Colon (tissue), 2 donors: ENCODE measurements around the gene ZNF180.
"Not testable (repeated sequence)": the region's sequence is repeated elsewhere in the genome, so short reads cannot be mapped to it uniquely, and the experiment has no call there.

Experiments
- FAIRE-seq: peaks from 2 replicates; lab custom pipeline; 2012; peaks lifted over from hg19 to GRCh38; lab: Jason Lieb, UNC
- donor health status: control.
- donor health status: control.

The ZNF180 gene

DNA sequence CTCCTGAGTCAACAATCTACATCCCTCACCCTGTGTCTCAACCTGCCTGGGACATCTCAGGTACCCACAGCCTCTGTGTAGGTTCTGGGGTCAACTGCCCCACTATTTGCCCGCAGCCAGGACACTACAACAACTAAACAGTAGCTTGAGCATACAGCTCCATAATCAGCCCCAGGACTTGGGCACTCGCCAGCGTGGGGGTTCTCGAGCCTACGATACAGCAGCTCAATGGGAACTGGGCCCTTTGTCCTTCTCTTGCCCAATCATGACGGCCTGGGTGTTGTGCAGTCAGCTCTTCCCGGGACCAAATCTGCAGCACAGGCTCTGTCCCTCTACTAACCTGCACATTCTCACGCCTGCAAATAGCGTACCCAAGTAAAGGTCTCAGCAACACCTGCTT, 1.3 kb downstream of the ZNF180 start:
- no peak for FAIRE-seq

DNA sequence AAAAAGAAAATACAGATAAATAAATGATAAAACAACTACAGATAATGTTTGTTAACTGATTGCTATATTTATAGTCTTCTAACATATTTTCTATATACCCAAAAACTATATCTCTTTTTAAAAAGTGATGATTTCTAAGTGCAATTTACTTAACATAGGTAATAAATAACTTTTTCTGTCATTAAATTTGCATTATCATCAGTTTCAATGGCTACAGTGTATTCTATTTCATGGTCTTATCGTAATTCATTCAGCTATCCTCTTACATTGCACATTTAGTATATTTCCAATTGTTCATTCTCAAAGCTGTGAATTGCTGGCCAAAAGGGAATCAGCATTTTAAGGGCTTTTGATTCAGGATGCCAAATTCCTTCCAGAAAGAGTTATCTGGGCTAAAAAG, 3.6 kb downstream of the ZNF180 start:
- no peak for FAIRE-seq

DNA sequence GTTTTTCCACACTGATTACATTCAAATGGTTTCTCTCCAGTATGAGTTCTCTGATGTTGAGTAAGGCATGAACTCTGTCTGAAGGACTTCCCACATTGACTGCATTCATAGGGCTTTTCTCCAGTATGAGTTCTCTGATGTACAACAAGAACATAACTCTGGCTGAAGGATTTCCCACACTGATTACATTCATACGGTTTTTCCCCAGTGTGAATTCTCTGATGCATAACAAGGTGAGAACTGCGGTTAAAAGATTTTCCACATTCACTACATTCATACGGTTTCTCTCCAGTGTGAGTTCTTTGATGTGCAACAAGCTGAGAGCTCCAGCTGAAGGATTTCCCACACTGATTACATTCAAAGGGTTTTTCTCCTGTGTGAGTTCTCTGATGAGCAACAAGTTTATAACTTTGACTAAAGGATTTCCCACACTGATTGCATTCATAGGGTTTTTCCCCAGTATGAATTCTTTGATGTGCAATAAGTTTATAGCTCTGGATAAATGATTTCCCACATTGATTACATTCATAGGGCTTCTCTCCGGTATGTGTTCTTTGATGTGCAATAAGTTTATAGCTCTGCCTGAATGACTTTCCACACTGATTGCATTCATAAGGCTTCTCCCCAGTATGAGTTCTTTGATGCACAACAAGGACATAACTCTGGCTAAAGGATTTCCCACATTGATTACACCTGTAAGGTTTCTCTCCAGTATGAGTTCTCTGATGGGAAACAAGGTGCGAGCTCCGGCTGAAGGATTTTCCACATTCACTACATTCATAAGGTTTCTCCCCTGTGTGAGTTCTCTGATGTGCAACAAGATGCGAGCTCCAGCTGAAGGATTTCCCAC, 23.5 kb downstream of the ZNF180 start:
- FAIRE-seq, result no peak

DNA sequence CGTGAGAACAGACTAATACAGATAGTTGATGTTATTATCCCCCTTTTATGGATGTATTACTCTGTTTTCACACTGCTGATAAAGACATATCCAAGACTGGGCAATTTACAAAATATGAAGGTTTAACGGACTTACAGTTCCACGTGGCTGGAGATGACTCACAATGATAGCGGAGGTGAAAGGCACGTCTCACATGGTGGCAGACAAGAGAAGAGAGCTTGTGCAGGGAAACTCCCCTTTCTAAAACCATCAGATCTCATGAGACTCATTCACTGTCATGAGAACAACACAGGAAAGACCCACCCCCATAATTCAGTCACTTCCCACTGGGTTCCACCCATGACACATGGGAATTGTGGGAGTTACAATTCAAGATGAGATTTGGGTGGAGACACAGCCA, 31.6 kb downstream of the ZNF180 start:
- FAIRE-seq, result not testable (repeated sequence)

DNA sequence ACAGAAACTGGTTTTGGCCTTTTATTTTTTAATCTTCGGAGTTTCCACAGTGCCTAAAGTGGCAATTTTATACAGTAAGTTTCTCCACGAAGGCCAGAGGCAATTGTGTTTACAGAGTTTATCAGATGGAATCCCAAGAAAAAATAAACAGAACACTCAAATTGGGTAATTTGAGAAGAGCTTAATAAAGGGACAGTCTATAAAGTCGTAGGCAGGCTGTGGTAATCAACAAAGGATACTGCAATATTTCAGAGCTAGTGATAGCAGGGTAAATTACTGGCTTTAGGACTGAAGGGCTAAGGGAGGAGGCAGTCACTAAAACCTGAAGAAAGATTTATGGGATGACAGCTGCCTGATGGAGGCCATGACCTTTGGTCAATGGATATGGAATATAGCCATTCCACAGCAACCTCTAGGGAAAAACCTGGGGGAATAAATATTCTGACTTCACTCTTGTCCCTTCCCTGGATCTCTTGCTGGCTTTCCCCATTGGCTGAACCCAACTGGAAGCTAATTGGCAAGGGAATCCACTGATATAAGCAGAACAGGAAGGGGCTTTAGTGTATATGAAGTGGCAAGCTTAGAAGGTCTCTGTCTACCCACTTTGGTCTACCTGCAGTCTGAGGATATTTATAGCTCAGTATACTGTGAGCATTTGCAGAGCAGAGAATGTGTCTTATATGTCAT, 37.6 kb downstream of the ZNF180 start:
- not testable (repeated sequence) for FAIRE-seq

DNA sequence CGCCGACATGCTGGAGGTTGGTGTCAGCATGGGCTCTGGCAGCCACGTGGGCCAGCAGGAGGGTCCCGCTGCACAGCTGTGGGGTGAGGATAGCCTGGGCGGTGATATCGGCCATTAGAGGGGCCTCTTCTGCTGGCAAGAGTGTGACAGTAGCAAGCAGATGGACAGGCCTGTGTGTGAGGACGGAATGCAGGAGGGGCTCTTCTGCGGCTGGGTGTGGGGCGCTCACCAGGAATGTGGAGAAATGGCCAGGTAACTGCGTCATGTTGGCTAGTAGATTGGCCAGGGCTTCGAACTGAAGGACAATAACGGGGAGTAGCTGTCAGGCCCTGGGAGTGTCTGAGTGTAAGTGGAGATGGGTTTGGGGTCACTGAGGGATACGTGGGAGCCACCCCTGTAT, 44.3 kb downstream of the ZNF180 start:
- FAIRE-seq, result not testable (repeated sequence)

DNA sequence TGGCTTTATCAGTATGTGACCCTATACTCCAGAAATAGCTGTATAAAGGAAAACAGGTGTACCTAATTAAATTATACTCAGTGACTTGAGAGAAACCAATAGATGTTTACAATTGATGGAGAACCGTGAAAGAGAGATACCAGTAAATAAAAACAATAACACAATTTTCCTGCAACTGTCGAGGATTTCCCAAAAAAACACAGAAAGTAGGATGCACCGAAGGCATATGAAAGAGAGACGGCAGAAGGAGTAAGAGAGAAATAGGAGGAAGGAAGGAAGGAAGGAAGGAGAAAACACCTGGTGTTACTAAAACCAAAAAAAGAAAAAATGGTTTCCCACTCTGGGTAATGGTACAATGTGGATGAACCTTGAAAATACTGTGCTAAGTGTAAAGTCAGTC, 45.2 kb downstream of the ZNF180 start:
- FAIRE-seq, result no peak

DNA sequence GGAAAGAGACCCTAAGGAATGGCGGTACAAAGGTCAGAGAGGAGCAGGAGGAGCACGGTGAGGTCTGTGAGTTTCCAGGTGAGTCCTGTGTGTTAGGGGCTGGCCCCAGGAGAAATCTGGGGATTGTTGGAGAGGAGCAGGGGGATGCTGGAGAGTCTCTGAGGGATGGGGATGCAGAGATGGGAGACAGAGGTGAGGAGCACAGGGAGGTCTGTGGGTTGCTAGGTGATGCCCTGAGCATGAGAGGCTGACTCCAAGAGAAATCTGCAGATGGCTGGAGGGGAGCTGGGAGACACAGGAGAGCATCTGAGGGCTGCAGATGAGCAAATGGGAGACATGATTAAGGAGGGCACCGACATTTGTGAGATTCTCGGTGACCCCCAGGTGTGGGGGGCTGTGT, 48.0 kb downstream of the ZNF180 start:
- no peak for FAIRE-seq

DNA sequence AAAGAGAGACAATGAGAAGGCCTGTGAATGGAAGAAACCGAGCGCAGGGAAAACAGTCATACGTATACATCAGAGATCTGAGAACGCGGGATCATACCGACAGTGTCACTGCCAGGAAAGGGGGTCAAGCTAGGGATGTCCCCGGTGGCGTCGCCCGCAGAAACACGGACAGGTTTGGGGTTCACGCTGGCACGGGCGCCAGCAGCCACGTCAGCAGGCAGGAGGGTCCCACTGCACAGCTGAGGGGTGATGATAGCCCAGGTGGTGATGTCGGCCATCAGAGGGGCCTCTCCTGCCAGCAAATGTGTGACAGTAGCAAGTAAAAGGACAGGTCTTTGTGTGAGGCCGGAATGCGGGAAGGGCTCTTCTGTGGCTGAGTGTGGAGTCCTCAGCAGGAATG, 48.6 kb downstream of the ZNF180 start:
- no peak for FAIRE-seq

DNA sequence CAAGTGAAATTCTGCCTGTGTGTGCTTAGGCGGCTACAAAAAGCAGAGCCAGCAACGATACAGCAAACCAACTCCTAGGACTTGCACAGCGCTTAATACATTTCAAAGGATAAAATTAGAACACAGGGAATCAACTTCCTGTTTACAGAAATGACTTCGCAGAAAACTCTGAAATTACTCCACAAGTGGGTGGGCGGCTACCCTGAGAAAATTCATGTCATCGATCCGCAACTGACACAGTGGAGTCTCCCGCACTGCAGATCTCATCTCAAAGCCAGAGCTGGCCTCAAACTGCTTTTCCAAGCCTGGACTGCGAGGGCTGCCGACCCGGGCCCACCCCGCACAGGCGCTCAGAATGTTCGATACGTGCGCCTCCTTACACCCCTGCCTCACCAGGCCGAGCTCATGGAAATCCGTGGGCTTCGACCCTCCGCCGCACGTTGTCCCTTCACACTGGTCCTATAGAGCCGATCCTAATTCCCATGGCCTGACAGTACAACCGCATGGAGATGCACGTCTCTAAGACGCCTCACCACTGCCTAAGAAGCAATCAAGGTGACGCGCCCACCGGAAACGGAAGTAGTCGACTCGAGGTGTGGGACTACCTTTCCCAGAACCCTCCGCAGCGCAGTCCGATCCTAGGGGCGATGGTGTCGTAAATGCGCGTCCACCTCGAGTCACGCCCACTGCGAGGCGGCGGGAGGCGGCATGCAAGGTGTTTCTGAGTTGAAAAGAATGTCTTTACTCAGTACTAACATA, 52.2 kb downstream of the ZNF180 start, which contains the start of gene ZNF229:
Gene ZNF229, minus strand, starts transcription at position 557 of the 759 bp plus-strand sequence. CDS start 5,625 bp downstream, outside the sequence.
- no peak for FAIRE-seq

DNA sequence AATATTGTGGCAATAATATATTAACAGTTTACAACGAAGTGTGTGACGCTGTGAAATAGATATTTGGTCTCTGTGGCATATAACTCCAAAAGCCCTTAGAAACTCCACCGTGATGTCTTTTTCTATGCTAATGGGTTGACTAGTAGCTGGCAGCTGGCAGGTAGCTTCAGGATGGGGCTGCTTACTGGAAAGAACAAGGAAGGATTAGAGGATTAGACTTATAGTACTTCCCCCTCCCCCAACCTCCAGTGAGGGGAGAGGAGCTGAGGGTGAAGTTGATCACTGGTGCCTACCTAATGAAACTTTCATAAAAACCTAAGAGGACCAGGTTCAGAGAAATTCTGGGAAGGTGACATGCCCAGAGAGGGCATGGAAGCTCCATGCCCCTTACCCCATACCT, 61.9 kb downstream of the ZNF180 start:
- no peak for FAIRE-seq

DNA sequence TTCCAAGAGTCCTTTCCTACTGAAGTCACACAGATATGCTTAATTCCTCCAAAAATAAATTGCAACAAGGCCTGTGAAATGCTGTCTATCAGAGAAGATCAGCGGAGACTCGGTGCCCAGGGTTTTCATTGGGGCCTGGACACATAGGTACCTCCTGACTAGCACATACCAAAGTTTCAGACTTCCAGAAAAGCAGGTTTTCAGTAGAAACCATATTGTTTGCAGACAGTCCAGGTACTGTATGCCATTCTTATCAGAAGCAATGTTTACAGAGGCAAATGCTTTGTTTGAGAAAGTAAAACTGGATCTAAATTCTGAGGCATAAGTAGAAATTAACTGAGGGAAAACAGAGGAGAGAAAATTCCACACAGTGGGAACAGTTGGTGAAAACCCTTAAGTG, 64.9 kb downstream of the ZNF180 start:
- FAIRE-seq, result no peak

DNA sequence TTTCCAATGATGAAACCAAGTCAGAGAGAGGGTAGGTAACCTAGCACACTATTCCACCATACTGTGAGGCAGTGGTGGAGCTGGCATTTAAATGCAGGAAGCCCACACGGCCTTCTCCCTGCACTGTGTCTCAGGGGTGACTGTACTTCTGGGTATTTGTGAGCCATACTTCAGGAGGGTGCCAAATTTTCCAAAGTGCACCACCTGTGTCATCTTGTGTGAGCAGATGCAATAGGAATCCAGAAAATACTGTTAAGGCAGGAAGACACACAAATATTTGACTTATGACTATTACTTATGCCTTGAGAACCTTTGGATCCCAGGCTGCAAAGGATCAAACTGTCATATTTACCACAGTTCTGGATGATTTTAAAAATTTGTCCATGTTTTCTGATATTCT, 69.4 kb downstream of the ZNF180 start:
- FAIRE-seq, result no peak
